Ovary (tissue), 9 donors: ENCODE data around the gene NINL. TPM values are rescaled to one million over a fixed set of nuclear protein-coding genes. Genes with fewer than 3 reads are reported as not detected.

Experiments used
- DNase-seq, 5 donors: peaks; one replicate each; pipeline ENCODE4 v3.0.0-alpha.2; 2019 to 2020
- H3K27ac ChIP-seq, 2 donors: fragments of 200-600 bp; one replicate each; pipeline versions ENCODE4 v1.5.1 to v1.8.0; 2019 to 2022
- H3K27me3 ChIP-seq: fragments of 200-600 bp; one replicate; pipeline ENCODE4 v1.8.0; 2022
- H3K36me3 ChIP-seq: fragments of 200-600 bp; sonication (generic); one replicate; pipeline ENCODE4 v1.5.1; 2019
- H3K4me1 ChIP-seq: one replicate; pipeline ENCODE4 v1.8.1; 2013; ENCODE audit warnings: mild to moderate bottlenecking, moderate library complexity; ENCODE audit not compliant: insufficient read depth
- H3K4me3 ChIP-seq: fragments of 200-600 bp; sonication (generic); one replicate; pipeline ENCODE4 v1.5.1; 2017
- H3K9me3 ChIP-seq, 2 donors: fragments of 200-600 bp in 1 of 2; sonication (generic) in 1 of 2; one replicate each; pipeline versions ENCODE4 v1.5.1 to v1.8.1; 2013 to 2019; ENCODE audit warnings: mild to moderate bottlenecking in 1 of 2, moderate library complexity in 1 of 2
- CTCF ChIP-seq, 3 donors: fragments of 450-650 bp in 2 of 3; fragments of 200-600 bp in 1 of 3; IDR thresholded peaks; one replicate each; pipeline versions ENCODE4 v1.5.1 to v1.8.0; 2016 to 2022; ENCODE audit warnings: antibody characterized with exemption in 3 of 3, mild to moderate bottlenecking in 1 of 3
- EP300 ChIP-seq: sonication (generic); formaldehyde crosslinking; IDR thresholded peaks from one replicate; pipeline ENCODE4 v1.6.1; 2017; ENCODE audit warnings: antibody characterized with exemption
- POLR2A ChIP-seq: fragments of 450-650 bp; IDR thresholded peaks from one replicate; pipeline ENCODE4 v1.6.1; 2017; ENCODE audit warnings: antibody characterized with exemption, mild to moderate bottlenecking, moderate library complexity
- WGBS, 3 donors: extraction: QIAGEN DNeasy Blood & Tissue Kit in 1 of 3; methylation state at CpG; one replicate each; pipeline versions ENCODE4 v1.1.5 to v1.1.7; 2013 to 2017; 5-methylcytosine and 5-hydroxymethylcytosine counted together
- intact Hi-C, 4 donors: fragments of 100-400 bp; cut with DNase I; formaldehyde crosslinking; loops; one replicate each; pipeline versions ENCODE4 v1.11.0 to v1.15.1; 2022 to 2023
- polyA plus RNA-seq, 2 donors: library from polyadenylated mRNA; stranded (reverse); fragments of 200-250 nt in 1 of 2; fragments of 350-450 nt in 1 of 2; fragmentation: Illumina TruSeq in 1 of 2; extraction: RNeasy Lipid Tissue Mini Kit (QIAGEN cat#74804) in 1 of 2; gene quantifications; one replicate each; pipeline ENCODE4 v1.2.3, GENCODE V29; 2013 to 2014
- total RNA-seq, 7 donors: library from RNA; depleted of rRNA in 2 of 7; stranded (reverse); fragments of >200 nt in 2 of 7; fragmentation: NEBNext Ultra II Directional in 3 of 7; extraction: Animal tissue kit (Norgen Biotek cat#: 25700) in 3 of 7; gene quantifications; one replicate each; pipeline versions ENCODE4 v1.1.0 to v1.2.4, GENCODE V29; 2016 to 2023
- donor health status: DM: no; HTN: no; CAD: no; lungs with moderate emphysema.
- donor health status: DM: no; HTN: no; CAD: no.
- donor health status: Bipolar disorder and iron deficiency.
- donor health status: DM: yes; HTN: yes; CAD: no.
- donor health status: DM: no; HTN: no; CAD: no.
- donor health status: DM: yes; HTN: yes; CAD: no.

The NINL gene
- total and polyA plus RNA-seq, 9 donors = 10.1 to 33.3 (median 20.3) TPM

- no peak for DNase-seq
- Histone ChIP-seq H3K27ac (no peak overlapping the region), H3K9me3 (no peaks in the 10 kb centered on the region), H3K27me3 (no peaks in the 10 kb centered on the region), H3K36me3 (no peaks in the 10 kb centered on the region), H3K4me3 (no peak overlapping the region), H3K4me1 (peaks cover 24% of the 10 kb centered on the region)
- no peak for TF ChIP-seq EP300
- no peak for TF ChIP-seq CTCF (IDR thresholded peaks at IDR 0.05)
- no peak for TF ChIP-seq POLR2A
- WGBS, 3 donors = 27 to 34% (median 34%) methylated on average over 14 to 15 of the region's 15 CpGs
- intact Hi-C loops = no loop called here
These were observed 36.1 kb downstream of the NINL start for GRCh38 chr20:25549172-25549773.

DNA sequence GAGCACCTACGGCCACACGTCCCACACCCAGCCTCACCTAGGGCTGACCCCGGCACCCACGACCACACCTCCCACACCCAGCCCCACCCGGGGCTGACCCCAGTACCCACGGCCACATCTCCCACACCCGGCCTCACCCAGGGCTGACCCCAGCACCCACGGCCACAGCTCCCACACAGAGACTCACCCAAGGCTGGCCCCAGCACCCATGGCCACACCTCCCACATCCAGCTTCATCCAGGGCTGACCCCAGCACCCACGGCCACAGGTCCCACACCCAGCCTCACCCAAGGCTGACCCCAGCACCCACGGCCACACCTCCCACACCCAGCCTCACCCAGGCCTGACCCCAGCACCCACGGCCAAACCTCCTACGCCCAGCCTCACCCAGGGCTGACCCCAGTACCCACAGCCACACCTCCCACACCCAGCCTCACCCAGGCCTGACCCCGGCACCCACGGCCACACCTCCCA, 36.7 kb downstream of the NINL start:
- 80 to 87% (median 83%) methylated on average over 13 to 14 of the region's 14 CpGs for WGBS, 3 donors
- TF ChIP-seq CTCF (IDR thresholded peaks at IDR 0.05) (no peak), POLR2A (no peak), EP300 (no peak)
- H3K27me3 ChIP-seq = no peaks in the 10 kb centered on the region
- H3K36me3 ChIP-seq = no peaks in the 10 kb centered on the region
- H3K27ac ChIP-seq = no peak overlapping the region
- H3K4me3 ChIP-seq = no peak overlapping the region
- intact Hi-C loops = no loop called here
- no peak for DNase-seq
- H3K4me1 ChIP-seq = peaks cover 19% of the 10 kb centered on the region
- no peaks in the 10 kb centered on the region for H3K9me3 ChIP-seq

DNA sequence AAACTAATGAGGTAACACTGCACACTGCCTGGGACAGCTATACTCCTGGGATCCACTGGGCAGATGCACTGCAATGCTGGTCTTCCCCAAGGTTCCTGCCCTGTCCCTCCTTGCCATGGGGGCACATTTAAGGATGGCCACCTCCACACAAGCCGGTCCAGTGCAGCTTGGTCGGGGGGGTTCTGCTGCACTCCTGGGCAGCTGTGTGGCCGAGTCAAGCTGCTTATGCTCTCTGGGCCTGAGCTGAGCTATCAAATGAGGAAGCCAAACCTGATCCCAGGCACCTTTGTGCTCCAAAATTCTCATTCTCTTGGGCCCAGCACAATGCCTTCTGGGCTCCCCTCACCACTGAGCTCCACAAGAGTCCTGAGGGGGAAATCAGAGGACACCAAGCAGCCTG, 37.3 kb downstream of the NINL start:
- no peak overlapping the region for H3K4me3 ChIP-seq
- no peak for TF ChIP-seq POLR2A
- no peak for TF ChIP-seq CTCF (IDR thresholded peaks at IDR 0.05)
- H3K4me1 ChIP-seq = peaks cover 18% of the 10 kb centered on the region
- no peak for DNase-seq
- 61 to 67% (median 65%) methylated on average over 3 of the region's 3 CpGs for WGBS, 3 donors
- H3K9me3 ChIP-seq = no peaks in the 10 kb centered on the region
- no peak overlapping the region for H3K27ac ChIP-seq
- intact Hi-C loops = no loop called here
- H3K36me3 ChIP-seq = no peaks in the 10 kb centered on the region
- H3K27me3 ChIP-seq = no peaks in the 10 kb centered on the region

GRCh38 chr20:25547063-25547462, 38.3 kb downstream of the NINL start:
- WGBS, 3 donors = 75 to 86% (median 81%) methylated on average over 4 of the region's 4 CpGs
- Histone ChIP-seq H3K4me3 (no peak overlapping the region), H3K27ac (no peak overlapping the region), H3K27me3 (no peaks in the 10 kb centered on the region), H3K9me3 (no peaks in the 10 kb centered on the region), H3K4me1 (peaks cover 16% of the 10 kb centered on the region), H3K36me3 (no peaks in the 10 kb centered on the region)
- intact Hi-C loops = no loop called here
- TF ChIP-seq CTCF (IDR thresholded peaks at IDR 0.05) (no peak), EP300 (no peak), POLR2A (no peak)
- no peak for DNase-seq
